Upper lobe of left lung (tissue), 4 donors: ENCODE measurements around the gene SEMA6A.

Experiments
- POLR2A ChIP-seq, 4 donors: fragments of 450-650 bp; IDR thresholded peaks; one replicate each; pipeline ENCODE4 v1.5.1; 2016 to 2017; ENCODE audit warnings: antibody characterized with exemption in 4 of 4, mild to moderate bottlenecking in 2 of 4
- TF ChIP-seq, protein P1 (sequence below), 6 experiments: fragments of 450-650 bp in 4 of 6; fragments of 200-600 bp in 2 of 6; sonication (generic) in 2 of 6; IDR thresholded peaks; one replicate each; pipeline ENCODE4 v1.5.1; 2016 to 2019; ENCODE audit warnings: antibody characterized with exemption in 6 of 6

DNA sequence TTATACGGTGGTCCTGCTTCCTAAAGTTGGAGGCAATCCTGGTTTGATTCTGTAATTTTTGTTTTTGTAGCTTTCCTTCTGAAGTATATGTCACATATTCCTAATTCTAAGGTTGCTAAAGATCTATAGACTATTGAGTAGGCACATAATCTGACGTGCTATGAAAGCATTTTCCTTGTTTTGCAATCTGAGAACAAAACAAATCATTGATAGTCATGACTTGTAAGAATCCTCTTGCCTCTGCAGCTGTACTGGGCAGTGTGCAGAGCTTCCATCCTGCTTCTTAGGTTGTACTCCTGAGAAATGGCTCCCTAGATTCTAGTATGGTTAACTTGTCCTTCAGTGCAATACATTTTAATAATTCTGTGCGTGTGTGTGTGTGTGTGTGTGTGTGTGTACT lies 35.4 kb downstream of the SEMA6A start:
- no peak for TF ChIP-seq POLR2A (IDR thresholded peaks at IDR 0.05)
- TF ChIP-seq, protein P1, sequence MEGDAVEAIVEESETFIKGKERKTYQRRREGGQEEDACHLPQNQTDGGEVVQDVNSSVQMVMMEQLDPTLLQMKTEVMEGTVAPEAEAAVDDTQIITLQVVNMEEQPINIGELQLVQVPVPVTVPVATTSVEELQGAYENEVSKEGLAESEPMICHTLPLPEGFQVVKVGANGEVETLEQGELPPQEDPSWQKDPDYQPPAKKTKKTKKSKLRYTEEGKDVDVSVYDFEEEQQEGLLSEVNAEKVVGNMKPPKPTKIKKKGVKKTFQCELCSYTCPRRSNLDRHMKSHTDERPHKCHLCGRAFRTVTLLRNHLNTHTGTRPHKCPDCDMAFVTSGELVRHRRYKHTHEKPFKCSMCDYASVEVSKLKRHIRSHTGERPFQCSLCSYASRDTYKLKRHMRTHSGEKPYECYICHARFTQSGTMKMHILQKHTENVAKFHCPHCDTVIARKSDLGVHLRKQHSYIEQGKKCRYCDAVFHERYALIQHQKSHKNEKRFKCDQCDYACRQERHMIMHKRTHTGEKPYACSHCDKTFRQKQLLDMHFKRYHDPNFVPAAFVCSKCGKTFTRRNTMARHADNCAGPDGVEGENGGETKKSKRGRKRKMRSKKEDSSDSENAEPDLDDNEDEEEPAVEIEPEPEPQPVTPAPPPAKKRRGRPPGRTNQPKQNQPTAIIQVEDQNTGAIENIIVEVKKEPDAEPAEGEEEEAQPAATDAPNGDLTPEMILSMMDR (IDR thresholded peaks at IDR 0.05) = no peak
